ENCODE results near the gene LTBP1.

- no peak for TF ChIP-seq CTCF (IDR thresholded peaks at IDR 0.05)
- TF ChIP-seq POLR2A (IDR thresholded peaks at IDR 0.05): no peak
Observed at GRCh38 chr2:33008716-33009115, 62.0 kb downstream of the LTBP1 start.

All from lower leg skin (tissue), 3 donors.